BE2C (cell line): ENCODE results near the gene PAX1.

Experiments used
- DNase-seq: peaks from one replicate; pipeline ENCODE4 v3.0.0-alpha.2; 2020
- H3K27me3 ChIP-seq: fragments of 250-450 bp; sonication (Bioruptor Pico); 2 replicates; pipeline ENCODE4 v1.5.1; 2020; ENCODE audit warnings: mild to moderate bottlenecking
- H3K36me3 ChIP-seq: fragments of 250-450 bp; sonication (Bioruptor Pico); 2 replicates; pipeline ENCODE4 v1.5.1; 2020; ENCODE audit warnings: mild to moderate bottlenecking
- H3K4me1 ChIP-seq: fragments of 250-450 bp; sonication (Bioruptor Pico); 2 replicates; pipeline ENCODE4 v1.5.1; 2020
- H3K4me3 ChIP-seq: 2 replicates; pipeline ENCODE4 v1.5.1; 2011; ENCODE audit warnings: low read depth, low read length
- H3K9me3 ChIP-seq: fragments of 250-450 bp; sonication (Bioruptor Pico); 2 replicates; pipeline ENCODE4 v1.5.1; 2020
- TF ChIP-seq, protein P1 (sequence below): IDR thresholded peaks from 2 replicates; pipeline ENCODE4 v1.5.1; 2012; ENCODE audit warnings: mild to moderate bottlenecking, low read depth, low read length

Gene PAX1

DNA sequence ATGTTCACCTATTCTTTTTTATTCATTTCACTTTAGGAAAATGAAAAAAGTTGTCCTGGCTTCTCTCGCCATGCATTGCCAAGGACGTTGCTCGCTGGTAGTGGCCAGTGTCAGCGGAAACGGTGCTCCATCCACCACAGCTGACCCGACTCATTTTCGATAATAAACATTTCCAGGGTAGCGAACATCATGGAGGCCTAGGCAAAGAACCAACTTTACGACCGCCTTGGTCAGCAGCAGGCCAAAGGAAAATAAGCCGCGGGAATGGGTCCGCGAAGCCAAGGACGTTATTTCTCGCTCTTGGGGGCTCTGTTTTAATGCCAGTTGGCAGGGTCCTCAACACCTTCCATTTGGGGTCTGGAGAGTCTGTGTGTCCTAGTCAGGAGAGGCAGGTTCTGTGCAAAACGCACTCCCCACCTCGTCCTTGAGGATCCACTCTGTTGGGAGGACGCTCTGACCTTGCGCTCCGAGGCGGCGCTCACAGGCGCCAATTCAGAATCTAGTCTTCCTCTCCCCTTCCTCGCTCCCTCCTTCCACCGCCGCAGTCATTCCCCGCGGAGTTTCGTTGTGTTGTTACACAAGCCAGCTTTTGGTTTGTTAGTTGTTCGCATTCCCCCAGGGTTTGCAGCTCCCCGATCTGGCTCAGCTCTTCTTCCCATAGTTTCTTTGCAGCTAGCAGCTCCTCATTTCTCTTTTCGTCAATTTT is 4.1 kb upstream of the PAX1 start:
- TF ChIP-seq, protein P1, sequence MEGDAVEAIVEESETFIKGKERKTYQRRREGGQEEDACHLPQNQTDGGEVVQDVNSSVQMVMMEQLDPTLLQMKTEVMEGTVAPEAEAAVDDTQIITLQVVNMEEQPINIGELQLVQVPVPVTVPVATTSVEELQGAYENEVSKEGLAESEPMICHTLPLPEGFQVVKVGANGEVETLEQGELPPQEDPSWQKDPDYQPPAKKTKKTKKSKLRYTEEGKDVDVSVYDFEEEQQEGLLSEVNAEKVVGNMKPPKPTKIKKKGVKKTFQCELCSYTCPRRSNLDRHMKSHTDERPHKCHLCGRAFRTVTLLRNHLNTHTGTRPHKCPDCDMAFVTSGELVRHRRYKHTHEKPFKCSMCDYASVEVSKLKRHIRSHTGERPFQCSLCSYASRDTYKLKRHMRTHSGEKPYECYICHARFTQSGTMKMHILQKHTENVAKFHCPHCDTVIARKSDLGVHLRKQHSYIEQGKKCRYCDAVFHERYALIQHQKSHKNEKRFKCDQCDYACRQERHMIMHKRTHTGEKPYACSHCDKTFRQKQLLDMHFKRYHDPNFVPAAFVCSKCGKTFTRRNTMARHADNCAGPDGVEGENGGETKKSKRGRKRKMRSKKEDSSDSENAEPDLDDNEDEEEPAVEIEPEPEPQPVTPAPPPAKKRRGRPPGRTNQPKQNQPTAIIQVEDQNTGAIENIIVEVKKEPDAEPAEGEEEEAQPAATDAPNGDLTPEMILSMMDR, result no peak
- Histone ChIP-seq H3K4me3 (no peak overlapping the region), H3K4me1 (no peaks in the 10 kb centered on the region), H3K9me3 (no peaks in the 10 kb centered on the region; the same call in 1 of the 2 replicates), H3K36me3 (no peaks in the 10 kb centered on the region), H3K27me3 (peaks cover 86% of the 10 kb centered on the region)
- DNase-seq, result no peak

DNA sequence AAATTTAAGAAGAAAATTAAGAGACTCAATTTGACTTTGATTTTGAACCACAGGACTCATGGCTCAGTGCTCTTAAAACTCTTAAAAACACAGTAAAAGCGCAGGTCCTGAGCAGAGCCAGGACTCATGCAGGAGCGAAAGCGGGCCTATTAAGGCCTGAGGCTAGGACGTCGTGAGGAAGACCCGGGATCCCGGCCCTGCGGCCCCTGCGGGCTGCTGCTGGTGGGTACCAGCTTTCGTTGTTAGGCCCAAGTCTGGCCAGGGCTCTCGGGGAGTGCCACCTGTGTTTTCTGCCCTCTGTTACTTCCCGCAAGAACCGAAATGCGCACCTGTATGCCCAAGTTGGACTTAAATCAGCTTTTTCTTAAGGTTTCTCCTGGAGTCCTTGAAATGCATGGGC is 3.4 kb upstream of the PAX1 start:
- H3K36me3 ChIP-seq, result no peaks in the 10 kb centered on the region
- TF ChIP-seq, protein P1, result no peak
- no peak for DNase-seq
- H3K4me1 ChIP-seq, result no peaks in the 10 kb centered on the region
- no peak overlapping the region for H3K4me3 ChIP-seq
- H3K9me3 ChIP-seq, result no peaks in the 10 kb centered on the region; the same call in 1 of the 2 replicates
- peaks cover 90% of the 10 kb centered on the region for H3K27me3 ChIP-seq

DNA sequence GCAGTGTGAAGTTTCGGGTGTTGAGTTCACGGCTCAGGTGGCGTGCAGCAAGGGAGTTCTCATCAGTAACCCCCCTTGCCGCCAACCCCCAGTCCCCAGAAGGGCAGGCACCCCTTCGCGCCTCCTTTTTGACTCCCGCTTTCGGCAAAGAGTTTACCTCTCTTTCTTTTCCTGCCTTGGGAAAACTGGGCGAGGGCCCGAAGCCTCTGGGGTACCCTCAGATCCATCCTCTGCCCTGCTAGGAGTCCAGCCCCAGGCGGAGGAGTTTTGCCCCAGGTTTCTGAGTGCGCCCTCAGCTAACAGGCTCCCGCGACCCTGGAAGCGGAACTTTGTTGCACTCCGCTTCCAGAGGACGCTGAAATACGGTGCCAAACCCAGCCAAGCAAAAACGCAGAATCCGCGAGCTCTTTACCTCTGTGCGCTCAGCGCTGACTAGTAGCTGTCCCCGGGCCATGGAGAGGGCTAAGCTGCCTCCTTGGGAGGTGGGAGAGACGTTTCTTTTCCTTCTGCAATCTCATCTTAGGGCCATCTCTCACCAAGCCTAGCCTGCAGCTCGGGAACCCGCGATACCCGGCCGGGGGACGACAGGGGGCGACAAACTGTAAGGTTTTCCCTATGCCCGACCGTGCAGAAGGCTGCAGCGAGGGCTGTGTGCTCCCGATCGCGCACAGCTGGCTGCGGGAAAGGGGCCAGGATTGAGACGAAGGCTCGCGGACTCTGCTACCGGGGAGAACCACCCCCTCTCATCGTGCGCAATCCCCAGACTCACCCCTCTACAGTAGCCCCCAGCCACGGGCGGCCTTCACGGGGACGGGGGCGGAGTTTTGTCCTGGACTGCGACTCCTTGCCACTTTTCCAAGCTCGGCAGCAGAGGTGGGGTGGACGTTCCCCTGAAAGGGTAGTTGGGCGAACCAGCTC is 2.7 kb upstream of the PAX1 start:
- no peaks in the 10 kb centered on the region; the same call in 1 of the 2 replicates for H3K9me3 ChIP-seq
- TF ChIP-seq, protein P1, result peak; percentile 67
- no peaks in the 10 kb centered on the region for H3K36me3 ChIP-seq
- peak; percentile 80 for DNase-seq
- peaks cover 95% of the 10 kb centered on the region for H3K27me3 ChIP-seq
- no peaks in the 10 kb centered on the region for H3K4me1 ChIP-seq
- H3K4me3 ChIP-seq, result no peak overlapping the region

DNA sequence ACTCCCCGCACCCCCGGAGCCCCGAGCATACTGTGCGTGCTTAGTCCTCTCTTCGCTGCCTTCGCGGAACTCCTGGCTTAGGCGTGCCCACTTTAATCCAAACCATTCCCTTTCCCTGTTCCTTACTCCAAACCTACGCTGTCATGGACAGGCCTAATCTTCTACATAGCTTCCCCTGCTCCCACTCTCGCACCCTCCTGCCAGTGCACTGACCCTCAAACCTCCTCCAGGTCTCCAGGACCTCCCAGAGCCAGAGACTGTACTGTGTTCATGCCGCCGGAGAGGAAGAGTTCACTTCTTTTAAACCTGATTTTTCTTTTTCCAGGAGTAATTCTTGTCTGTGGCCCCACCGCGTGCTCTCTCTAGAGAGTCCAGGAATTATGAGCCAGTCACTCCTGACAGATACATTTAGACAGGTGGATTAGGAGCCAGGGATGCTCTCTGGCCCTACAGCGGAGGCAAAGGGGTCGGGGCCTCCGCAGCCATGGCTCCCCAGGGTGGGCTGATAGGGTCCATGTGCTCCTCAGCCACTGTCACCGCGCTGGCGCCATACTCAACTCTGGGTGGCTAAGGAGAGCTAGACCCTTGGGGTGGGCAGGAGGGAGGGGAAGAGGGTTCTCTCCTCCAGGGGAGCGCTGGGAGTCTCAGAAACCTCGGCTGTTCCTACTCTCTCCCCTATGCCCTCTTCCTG is 1.6 kb upstream of the PAX1 start:
- no peak overlapping the region for H3K4me3 ChIP-seq
- H3K36me3 ChIP-seq, result no peaks in the 10 kb centered on the region
- peaks cover 97% of the 10 kb centered on the region for H3K27me3 ChIP-seq
- TF ChIP-seq, protein P1, result no peak
- no peak for DNase-seq
- no peaks in the 10 kb centered on the region for H3K4me1 ChIP-seq
- H3K9me3 ChIP-seq, result no peaks in the 10 kb centered on the region

DNA sequence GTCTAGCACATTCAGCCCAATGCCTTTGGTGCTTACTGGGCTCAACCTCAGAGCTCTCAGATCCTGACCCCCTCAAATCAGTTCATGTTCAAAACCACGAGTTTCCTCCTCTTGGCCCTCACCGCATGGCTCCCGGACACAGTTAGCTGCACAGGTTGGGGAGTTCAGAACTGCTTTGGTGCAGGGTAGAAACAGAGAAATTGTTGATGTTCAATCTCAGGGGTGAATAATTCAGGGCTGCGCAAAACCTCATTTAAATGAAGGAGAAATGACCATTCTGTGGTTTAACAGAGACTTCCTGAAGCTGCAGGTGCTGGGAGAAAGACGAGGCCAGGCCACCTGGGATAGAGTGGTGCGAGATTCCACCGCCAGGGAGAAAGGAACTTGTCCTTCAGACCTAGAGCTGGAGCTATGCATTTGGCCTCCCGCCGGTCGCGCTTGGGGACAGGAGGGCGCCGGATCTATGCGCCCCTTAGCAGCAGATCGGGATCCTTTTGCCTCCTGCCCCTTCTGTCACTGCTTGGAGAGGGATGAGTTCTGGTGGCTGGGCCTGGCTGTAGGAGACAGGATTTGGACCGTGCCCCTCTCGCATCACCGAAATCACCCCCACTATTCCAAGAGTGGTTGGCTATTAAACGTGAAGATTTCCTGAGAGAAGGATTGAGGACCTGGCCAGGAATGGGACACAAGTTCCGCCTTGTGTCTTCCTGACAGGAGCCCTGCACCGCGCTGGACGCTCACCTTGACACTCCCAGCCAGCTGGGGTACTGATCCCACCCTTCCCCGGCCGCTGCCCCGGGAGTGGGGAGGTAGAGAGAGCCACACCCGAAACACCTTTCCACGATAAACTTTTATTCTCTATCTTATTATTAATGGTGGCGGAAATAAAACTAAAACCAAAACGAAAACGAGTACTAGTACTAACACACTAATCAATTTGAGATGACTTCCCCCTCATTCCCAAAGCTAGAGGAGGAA is 767 bp upstream of the PAX1 start:
- TF ChIP-seq, protein P1, result no peak
- H3K27me3 ChIP-seq, result peaks cover 98% of the 10 kb centered on the region

More for the DNA sequence above, 767 bp upstream of the PAX1 start:
- Histone ChIP-seq H3K4me1 (no peaks in the 10 kb centered on the region), H3K4me3 (no peak overlapping the region), H3K9me3 (no peaks in the 10 kb centered on the region), H3K36me3 (no peaks in the 10 kb centered on the region)
- no peak for DNase-seq
